Stomach (tissue), 9 donors: Measurements from ENCODE around the gene AKAP8L. TPM values are rescaled to one million over a fixed set of nuclear protein-coding genes. Genes with fewer than 3 reads are reported as not detected.

Experiments
- DNase-seq, 2 donors: peaks; one replicate each; pipeline versions ENCODE4 v3.0.0 to v3.0.0-alpha.2; 2013 to 2019
- H3K27ac ChIP-seq, 5 donors: fragments of 200-600 bp in 4 of 5; sonication (generic) in 4 of 5; one replicate each; pipeline ENCODE4 v1.5.1; 2013 to 2019; ENCODE audit warnings: mild to moderate bottlenecking in 1 of 5, moderate library complexity in 1 of 5
- H3K27me3 ChIP-seq, 3 donors: fragments of 200-600 bp; sonication (generic); one replicate each; pipeline ENCODE4 v1.5.1; 2017 to 2019; ENCODE audit warnings: mixed run types in 1 of 3
- H3K36me3 ChIP-seq, 4 donors: fragments of 200-600 bp; sonication (generic); 1 replicate in 3 of 4; 2 replicates in 1 of 4; pipeline ENCODE4 v1.5.1; 2016 to 2019
- H3K4me1 ChIP-seq, 4 donors: fragments of 200-600 bp; sonication (generic); one replicate each; pipeline ENCODE4 v1.5.1; 2016 to 2019
- H3K4me3 ChIP-seq, 4 donors: fragments of 200-600 bp; sonication (generic) in 3 of 4; one replicate each; pipeline ENCODE4 v1.5.1; 2016 to 2019; ENCODE audit warnings: mild to moderate bottlenecking in 1 of 4
- H3K9me3 ChIP-seq, 4 donors: fragments of 200-600 bp; sonication (generic); one replicate each; pipeline ENCODE4 v1.5.1; 2016 to 2019
- EP300 ChIP-seq: sonication (generic); formaldehyde crosslinking; IDR thresholded peaks from one replicate; pipeline ENCODE4 v1.6.1; 2017; ENCODE audit warnings: antibody characterized with exemption
- POLR2A ChIP-seq, 4 donors: fragments of 450-650 bp; IDR thresholded peaks; one replicate each; pipeline ENCODE4 v1.6.1; 2016; ENCODE audit warnings: antibody characterized with exemption in 4 of 4, control low read depth in 2 of 4, mild to moderate bottlenecking in 1 of 4, moderate library complexity in 1 of 4
- POLR2AphosphoS5 ChIP-seq, 3 donors: sonication (generic); formaldehyde crosslinking; IDR thresholded peaks; one replicate each; pipeline ENCODE4 v1.6.1; 2016; ENCODE audit warnings: antibody characterized with exemption in 3 of 3
- WGBS, 5 donors: extraction: QIAGEN DNeasy Blood & Tissue Kit in 3 of 5; methylation state at CpG; one replicate each; pipeline versions ENCODE4 v1.1.5 to v1.1.7; 2013 to 2018; 5-methylcytosine and 5-hydroxymethylcytosine counted together
- intact Hi-C: fragments of 100-400 bp; cut with DNase I; formaldehyde crosslinking; loops from one replicate; pipeline ENCODE4 v1.15.1; 2023; ENCODE audit warnings: low total_unique reads
- polyA plus RNA-seq, 3 donors: library from polyadenylated mRNA; stranded (reverse); fragments of 200-250 nt; gene quantifications; one replicate each; pipeline ENCODE4 v1.2.3, GENCODE V29; 2013
- total RNA-seq, 5 donors: library from RNA; depleted of rRNA; stranded (reverse); fragments of >200 nt; gene quantifications; one replicate each; pipeline versions ENCODE4 v1.1.0 to v1.2.3, GENCODE V29; 2014 to 2016
- TF ChIP-seq, protein P1 (sequence below), 7 experiments: fragments of 450-650 bp in 4 of 7; fragments of 200-600 bp in 3 of 7; sonication (generic) in 3 of 7; IDR thresholded peaks; one replicate each; pipeline ENCODE4 v1.5.1; 2016 to 2019; ENCODE audit warnings: antibody characterized with exemption in 7 of 7, control low read depth in 2 of 7, mild to moderate bottlenecking in 1 of 7
- donor health status: healthy with polysubstance abuse.
- donor health status: Bipolar disorder and iron deficiency.
- donor health status: healthy.

The AKAP8L gene
- total and polyA plus RNA-seq, 8 donors = 67.8 to 320 (median 91.6) TPM

DNA sequence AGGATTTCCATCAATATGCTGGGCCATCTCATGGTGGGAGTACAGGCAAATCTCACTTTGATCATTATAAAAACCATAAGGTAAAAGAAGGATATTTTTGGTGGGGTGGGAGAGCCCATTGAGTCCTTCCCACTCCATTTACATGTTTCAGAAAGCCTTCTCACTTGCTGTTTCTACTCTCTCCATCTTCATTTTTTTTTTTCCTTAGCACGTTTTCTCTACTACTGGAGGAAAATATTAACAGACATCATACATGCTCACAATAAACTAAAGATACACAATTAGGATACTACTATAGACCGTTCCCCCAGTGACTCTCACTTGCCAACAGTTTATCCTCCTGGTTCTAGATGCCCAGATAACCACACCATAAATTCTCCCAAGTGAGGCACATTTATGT lies 37.4 kb downstream of the AKAP8L start:
- no peaks in the 10 kb centered on the region for H3K27me3 ChIP-seq
- no peak for TF ChIP-seq POLR2A (IDR thresholded peaks at IDR 0.05)
- no peak for TF ChIP-seq POLR2AphosphoS5 (IDR thresholded peaks at IDR 0.05)
- TF ChIP-seq EP300 = no peak
- TF ChIP-seq, protein P1, sequence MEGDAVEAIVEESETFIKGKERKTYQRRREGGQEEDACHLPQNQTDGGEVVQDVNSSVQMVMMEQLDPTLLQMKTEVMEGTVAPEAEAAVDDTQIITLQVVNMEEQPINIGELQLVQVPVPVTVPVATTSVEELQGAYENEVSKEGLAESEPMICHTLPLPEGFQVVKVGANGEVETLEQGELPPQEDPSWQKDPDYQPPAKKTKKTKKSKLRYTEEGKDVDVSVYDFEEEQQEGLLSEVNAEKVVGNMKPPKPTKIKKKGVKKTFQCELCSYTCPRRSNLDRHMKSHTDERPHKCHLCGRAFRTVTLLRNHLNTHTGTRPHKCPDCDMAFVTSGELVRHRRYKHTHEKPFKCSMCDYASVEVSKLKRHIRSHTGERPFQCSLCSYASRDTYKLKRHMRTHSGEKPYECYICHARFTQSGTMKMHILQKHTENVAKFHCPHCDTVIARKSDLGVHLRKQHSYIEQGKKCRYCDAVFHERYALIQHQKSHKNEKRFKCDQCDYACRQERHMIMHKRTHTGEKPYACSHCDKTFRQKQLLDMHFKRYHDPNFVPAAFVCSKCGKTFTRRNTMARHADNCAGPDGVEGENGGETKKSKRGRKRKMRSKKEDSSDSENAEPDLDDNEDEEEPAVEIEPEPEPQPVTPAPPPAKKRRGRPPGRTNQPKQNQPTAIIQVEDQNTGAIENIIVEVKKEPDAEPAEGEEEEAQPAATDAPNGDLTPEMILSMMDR (IDR thresholded peaks at IDR 0.05) = no peak
- H3K4me3 ChIP-seq = no peak overlapping the region
- WGBS, 5 donors = 71 to 84% (median 80%) methylated on average over 2 of the region's 2 CpGs
- DNase-seq = no peak
- H3K36me3 ChIP-seq = peaks cover 0 to 10% (median 1%) of the 10 kb centered on the region in 4 donors
- H3K4me1 ChIP-seq = peaks cover 25 to 33% (median 31%) of the 10 kb centered on the region in 4 donors
- H3K9me3 ChIP-seq = no peaks in the 10 kb centered on the region
- intact Hi-C loops = no loop called here
- no peak overlapping the region for H3K27ac ChIP-seq

DNA sequence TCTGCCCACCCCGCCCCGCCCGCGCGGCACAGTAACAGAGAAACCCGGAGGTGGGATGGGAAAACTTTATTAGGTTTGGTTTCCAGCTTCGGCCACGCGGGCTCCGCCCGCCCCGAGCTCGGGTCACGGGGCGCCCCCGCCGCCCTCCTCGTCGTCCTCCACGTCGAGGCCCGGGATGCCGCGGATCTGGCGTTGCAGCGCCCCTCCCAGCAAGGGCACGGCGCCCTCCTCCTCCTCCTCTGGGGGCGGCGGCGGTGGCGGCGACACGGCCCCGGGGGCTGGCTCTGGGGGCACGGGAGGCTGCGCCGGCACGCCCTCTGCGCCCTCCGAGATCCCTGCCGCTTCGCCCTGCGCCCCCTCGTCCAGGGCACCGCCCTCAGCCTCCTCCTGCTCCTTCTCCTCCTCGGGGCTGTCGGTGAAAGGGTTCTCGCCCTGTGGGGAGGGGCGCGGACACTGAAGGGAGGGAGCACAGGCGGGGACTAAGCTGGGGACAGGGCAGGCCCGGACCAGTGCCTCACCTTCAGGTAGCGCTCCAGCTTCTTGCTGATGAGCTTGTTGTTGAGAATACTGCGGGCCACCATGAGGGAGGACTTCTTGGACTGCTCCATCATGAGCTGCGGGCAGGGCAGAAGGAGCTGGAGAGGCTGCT lies 38.7 kb downstream of the AKAP8L start:
- intact Hi-C loops = loop anchor here (5.0 kb wide), 1 partner anchor 37 kb away; the partner anchor contains the start of gene AKAP8L
- peaks cover 33 to 46% (median 44%) of the 10 kb centered on the region in 4 donors for H3K4me1 ChIP-seq
- 1 to 2% (median 1%) methylated on average over 13 to 56 of the region's 56 CpGs for WGBS, 5 donors
- H3K9me3 ChIP-seq = no peaks in the 10 kb centered on the region
- peak overlapping the region; percentile 89 to 99 (median 96) for H3K27ac ChIP-seq
- H3K36me3 ChIP-seq = peaks cover 0 to 4% (median 0%) of the 10 kb centered on the region in 4 donors
- H3K27me3 ChIP-seq = no peaks in the 10 kb centered on the region
- peak overlapping the region; percentile 78 to 98 (median 93) for H3K4me3 ChIP-seq
- TF ChIP-seq EP300 = no peak
- TF ChIP-seq POLR2AphosphoS5 (IDR thresholded peaks at IDR 0.05) = peak in 1 of 3 donors; percentile 29
- TF ChIP-seq, protein P1 (IDR thresholded peaks at IDR 0.05) = no peak
- no peak for TF ChIP-seq POLR2A (IDR thresholded peaks at IDR 0.05)
- DNase-seq = peak; percentile 56 to 86

DNA sequence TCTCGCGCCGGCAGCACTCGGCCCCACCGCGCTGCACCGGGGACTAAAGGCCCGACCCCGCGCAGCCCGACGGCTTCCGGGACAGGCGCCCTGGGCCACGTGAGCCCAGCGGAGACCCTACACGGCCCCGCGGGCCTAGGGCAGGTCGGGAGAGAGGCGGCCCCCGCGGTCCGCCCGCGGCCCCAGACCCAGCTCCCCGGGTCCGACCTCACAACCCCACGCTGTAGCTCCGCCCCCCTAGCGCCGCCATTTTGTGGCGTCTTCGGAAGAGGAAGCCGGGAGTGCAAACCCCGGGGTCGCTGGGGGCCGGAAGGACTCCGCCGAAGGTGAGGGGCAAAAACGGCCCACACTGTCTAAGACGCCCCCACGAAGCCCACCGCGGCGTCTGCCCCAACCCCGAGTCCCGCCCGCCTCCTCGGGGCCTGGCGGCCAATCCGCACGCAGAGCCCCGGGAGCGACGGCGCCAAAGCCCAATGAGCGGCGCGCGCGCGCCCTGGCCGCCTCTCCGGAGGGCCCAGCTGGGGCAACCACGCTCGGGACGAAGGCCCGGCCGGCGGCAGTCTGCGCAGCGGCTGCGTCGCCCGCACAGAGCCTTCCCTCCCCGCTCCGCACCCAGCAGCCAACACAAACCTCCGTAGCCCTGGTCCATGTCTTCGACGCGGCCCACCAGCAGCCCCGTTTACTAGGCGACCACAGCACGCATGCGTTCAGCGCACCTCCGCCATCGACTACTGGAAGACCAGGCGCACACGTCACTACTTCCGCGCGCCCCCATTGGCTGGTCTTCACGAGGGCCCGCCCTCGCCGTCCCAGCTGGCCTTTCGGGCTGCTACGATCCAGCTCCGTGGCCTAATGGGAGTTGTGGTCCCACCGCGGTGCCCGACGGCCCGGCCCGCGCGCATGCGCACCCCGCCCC lies 39.4 kb downstream of the AKAP8L start, which contains the start of gene AKAP8:
Gene AKAP8 (minus strand): TSS at position 705 of the 916 bp plus-strand sequence. CDS start 56 bp downstream, at position 649.
- no peaks in the 10 kb centered on the region for H3K9me3 ChIP-seq
- TF ChIP-seq POLR2A (IDR thresholded peaks at IDR 0.05) (peak in 2 of 4 donors; percentile 35 to 58), POLR2AphosphoS5 (IDR thresholded peaks at IDR 0.05) (peak; percentile 80 to 98 (median 97)), EP300 (no peak)
- TF ChIP-seq, protein P1 (IDR thresholded peaks at IDR 0.05) = no peak
- intact Hi-C loops = loop anchor here (5.0 kb wide), 1 partner anchor 38 kb away; the partner anchor contains the start of gene AKAP8L

More for the DNA sequence above, 39.4 kb downstream of the AKAP8L start, which contains the start of gene AKAP8:
- WGBS, 5 donors = 0% methylated on average over 40 to 111 of the region's 111 CpGs
- H3K4me1 ChIP-seq = peaks cover 41 to 54% (median 51%) of the 10 kb centered on the region in 4 donors
- DNase-seq = peak; percentile 99 to 100
- peak within 1 kb of the TSS; percentile 90 to 100 (median 98) for H3K27ac ChIP-seq
- no peaks in the 10 kb centered on the region for H3K27me3 ChIP-seq
- H3K4me3 ChIP-seq = peak within 1 kb of the TSS; percentile 78 to 98 (median 93)
- H3K36me3 ChIP-seq = peaks cover 0 to 11% (median 6%) of the 10 kb centered on the region in 4 donors
